Vagina (tissue), 2 donors: ENCODE data around the gene INPP5B. TPM values are rescaled to one million over a fixed set of nuclear protein-coding genes. Genes with fewer than 3 reads are reported as not detected.

Experiments
- DNase-seq, 2 donors: peaks; one replicate each; pipeline ENCODE4 v3.0.0-alpha.2; 2017; ENCODE audit errors: extremely low spot score in 2 of 2
- H3K27ac ChIP-seq: fragments of 200-600 bp; sonication (generic); one replicate; pipeline ENCODE4 v1.5.1; 2019
- H3K27me3 ChIP-seq: fragments of 200-600 bp; sonication (generic); one replicate; pipeline ENCODE4 v1.5.1; 2019
- H3K36me3 ChIP-seq, 2 donors: fragments of 200-600 bp; sonication (generic); one replicate each; pipeline ENCODE4 v1.5.1; 2017 to 2019
- H3K4me1 ChIP-seq: fragments of 200-600 bp; sonication (generic); one replicate; pipeline ENCODE4 v1.5.1; 2019
- H3K4me3 ChIP-seq, 2 donors: fragments of 200-600 bp; sonication (generic); 1 replicate in 1 of 2; 2 replicates in 1 of 2; pipeline ENCODE4 v1.5.1; 2016 to 2019
- H3K9me3 ChIP-seq: fragments of 200-600 bp; sonication (generic); one replicate; pipeline ENCODE4 v1.5.1; 2019
- POLR2A ChIP-seq, 2 donors: fragments of 450-650 bp; IDR thresholded peaks; one replicate each; pipeline ENCODE4 v1.6.1; 2017; ENCODE audit warnings: antibody characterized with exemption in 2 of 2, mild to moderate bottlenecking in 2 of 2, moderate library complexity in 2 of 2
- POLR2AphosphoS5 ChIP-seq, 2 donors: sonication (generic); formaldehyde crosslinking; IDR thresholded peaks; one replicate each; pipeline ENCODE4 v1.9.0; 2017; ENCODE audit warnings: antibody characterized with exemption in 2 of 2, mild to moderate bottlenecking in 2 of 2, low read depth in 1 of 2; ENCODE audit not compliant: insufficient read depth in 1 of 2
- intact Hi-C: fragments of 100-400 bp; cut with DNase I; formaldehyde crosslinking; loops from one replicate; pipeline ENCODE4 v1.15.1; 2023
- total RNA-seq: library from RNA; depleted of rRNA; stranded (reverse); fragments of >200 nt; gene quantifications from one replicate; pipeline ENCODE4 v1.2.3, GENCODE V29; 2016
- TF ChIP-seq, protein P1 (sequence below), 3 experiments: fragments of 450-650 bp in 2 of 3; fragments of 200-600 bp in 1 of 3; sonication (generic) in 1 of 3; IDR thresholded peaks; one replicate each; pipeline ENCODE4 v1.5.1; 2017 to 2019; ENCODE audit warnings: antibody characterized with exemption in 3 of 3, mild to moderate bottlenecking in 2 of 3, moderate library complexity in 2 of 3

The INPP5B gene
- total RNA-seq, 1 donor from 2014 or later, result 31.2 TPM

DNA sequence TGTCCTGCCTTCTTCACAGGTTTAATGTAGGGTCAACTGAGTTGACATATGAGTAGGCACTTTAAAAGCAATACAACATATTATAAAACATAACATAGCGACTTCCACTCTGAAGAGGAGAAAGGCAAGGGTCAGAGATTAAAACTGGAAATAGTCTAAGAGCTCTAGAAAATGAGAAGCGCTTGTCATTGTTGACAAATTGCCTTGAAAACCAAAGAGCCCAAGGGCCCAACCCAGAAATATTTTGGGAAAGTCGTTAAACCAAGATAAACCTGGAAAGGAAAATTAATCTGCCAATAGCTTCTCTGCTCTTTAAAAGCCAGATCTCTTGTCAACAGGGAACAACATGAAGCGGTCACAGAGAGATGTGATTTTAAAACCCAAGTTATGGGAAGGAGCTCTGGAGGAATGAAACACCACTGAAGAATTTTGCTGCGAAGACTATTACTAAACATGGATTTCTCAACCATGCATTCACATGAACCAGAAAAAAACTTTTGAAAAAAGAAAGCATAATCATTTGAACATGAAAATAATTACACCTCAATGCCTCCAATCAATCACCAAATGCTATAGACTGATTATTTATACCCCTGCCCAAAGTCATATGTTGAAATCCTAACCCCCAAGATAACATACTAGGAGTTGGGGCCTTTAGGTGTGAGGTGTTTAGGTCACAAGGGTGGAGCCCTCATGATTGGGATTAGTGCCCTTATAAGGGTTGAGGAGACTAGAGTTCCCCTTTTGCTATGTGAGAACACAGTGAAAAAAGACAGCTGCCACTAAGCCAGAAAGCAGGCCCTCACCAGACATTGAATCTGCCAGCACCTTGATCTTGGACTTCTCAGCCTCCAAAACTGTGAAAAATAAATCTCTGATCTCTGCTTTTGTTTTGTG lies 54.5 kb downstream of the INPP5B start:
- H3K27me3 ChIP-seq, result no peaks in the 10 kb centered on the region
- no peaks in the 10 kb centered on the region for H3K4me1 ChIP-seq
- no peak for DNase-seq
- H3K36me3 ChIP-seq, result peaks cover 0 to 27% of the 10 kb centered on the region in 2 donors
- intact Hi-C loops, result no loop called here
- no peak overlapping the region for H3K4me3 ChIP-seq
- no peaks in the 10 kb centered on the region for H3K9me3 ChIP-seq
- no peak overlapping the region for H3K27ac ChIP-seq
- TF ChIP-seq, protein P1, sequence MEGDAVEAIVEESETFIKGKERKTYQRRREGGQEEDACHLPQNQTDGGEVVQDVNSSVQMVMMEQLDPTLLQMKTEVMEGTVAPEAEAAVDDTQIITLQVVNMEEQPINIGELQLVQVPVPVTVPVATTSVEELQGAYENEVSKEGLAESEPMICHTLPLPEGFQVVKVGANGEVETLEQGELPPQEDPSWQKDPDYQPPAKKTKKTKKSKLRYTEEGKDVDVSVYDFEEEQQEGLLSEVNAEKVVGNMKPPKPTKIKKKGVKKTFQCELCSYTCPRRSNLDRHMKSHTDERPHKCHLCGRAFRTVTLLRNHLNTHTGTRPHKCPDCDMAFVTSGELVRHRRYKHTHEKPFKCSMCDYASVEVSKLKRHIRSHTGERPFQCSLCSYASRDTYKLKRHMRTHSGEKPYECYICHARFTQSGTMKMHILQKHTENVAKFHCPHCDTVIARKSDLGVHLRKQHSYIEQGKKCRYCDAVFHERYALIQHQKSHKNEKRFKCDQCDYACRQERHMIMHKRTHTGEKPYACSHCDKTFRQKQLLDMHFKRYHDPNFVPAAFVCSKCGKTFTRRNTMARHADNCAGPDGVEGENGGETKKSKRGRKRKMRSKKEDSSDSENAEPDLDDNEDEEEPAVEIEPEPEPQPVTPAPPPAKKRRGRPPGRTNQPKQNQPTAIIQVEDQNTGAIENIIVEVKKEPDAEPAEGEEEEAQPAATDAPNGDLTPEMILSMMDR (IDR thresholded peaks at IDR 0.05), result no peak
- TF ChIP-seq POLR2AphosphoS5 (IDR thresholded peaks at IDR 0.05; ENCODE audit: insufficient read depth in 1 of 2, low read depth in 1 of 2) (no peak), POLR2A (IDR thresholded peaks at IDR 0.05) (no peak)

DNA sequence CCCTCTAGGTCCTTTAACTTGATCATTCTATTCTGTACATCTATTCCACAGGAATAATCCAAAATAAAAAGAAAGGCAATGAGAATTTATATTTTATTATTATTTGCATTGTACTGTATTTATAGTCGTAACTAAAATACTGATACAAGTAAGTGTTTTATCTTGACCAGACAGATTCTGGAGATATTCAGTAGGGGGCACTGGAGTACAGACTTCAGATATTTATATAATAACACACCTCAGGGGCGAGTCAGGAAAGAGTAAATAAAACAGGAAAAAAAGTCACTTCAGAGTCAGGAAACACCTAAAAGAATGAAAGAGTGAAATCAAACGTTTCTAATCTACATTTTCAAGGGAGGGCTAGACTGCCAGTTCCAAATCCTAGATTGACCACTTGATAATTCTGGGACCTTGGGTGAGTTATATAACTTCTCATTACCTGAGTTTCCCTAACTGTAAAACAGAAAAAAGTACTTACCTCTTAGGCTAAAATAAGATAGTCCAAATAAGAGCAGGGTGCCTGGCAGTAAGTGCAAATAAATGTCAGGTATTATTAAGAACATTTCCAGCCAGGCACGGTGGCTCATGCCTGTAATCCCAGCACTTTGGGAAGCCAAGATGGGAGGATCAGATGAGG lies 56.4 kb downstream of the INPP5B start:
- Histone ChIP-seq H3K27ac (no peak overlapping the region), H3K36me3 (peaks cover 0 to 45% of the 10 kb centered on the region in 2 donors)
- no peak for DNase-seq

DNA sequence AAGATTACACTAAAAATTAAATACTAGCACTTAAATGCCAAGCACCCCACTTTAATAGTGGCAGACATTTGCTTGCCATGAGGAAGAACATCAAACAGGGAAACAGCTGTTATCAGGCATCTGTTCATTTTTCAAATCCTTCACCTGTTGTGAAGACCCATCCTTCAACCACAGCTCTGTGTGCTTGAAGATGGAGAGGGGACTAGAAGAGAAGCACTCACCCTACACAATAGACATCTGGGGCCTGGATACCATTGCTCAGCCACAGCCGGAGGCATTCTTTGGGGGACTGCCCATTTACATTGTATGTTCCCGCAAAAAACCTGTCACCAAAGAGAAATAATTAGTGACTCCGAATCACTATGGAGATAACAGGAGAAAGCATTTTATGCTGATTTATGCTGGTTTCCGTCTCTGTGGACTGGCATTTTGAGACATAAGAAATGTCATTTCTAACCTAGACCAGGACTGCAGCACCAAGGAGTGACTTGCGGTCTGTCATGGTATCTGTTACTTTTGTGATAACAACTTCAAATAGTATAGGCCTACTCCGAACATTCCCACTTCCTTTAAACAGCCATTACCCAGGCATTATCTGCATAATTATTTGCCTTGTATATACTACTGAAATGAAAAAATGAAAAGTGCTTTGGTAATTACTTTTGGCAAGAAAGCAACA lies 58.7 kb downstream of the INPP5B start:
- intact Hi-C loops, result no loop called here
- Histone ChIP-seq H3K9me3 (no peaks in the 10 kb centered on the region), H3K4me3 (no peak overlapping the region), H3K4me1 (no peaks in the 10 kb centered on the region), H3K27me3 (no peaks in the 10 kb centered on the region), H3K27ac (no peak overlapping the region), H3K36me3 (peaks cover 0 to 63% of the 10 kb centered on the region in 2 donors)
- DNase-seq, result no peak
- no peak for TF ChIP-seq POLR2AphosphoS5 (IDR thresholded peaks at IDR 0.05; ENCODE audit: insufficient read depth in 1 of 2, low read depth in 1 of 2)
- TF ChIP-seq, protein P1 (IDR thresholded peaks at IDR 0.05), result no peak
- no peak for TF ChIP-seq POLR2A (IDR thresholded peaks at IDR 0.05)

More for the DNA sequence above, 56.4 kb downstream of the INPP5B start:
- TF ChIP-seq POLR2A (IDR thresholded peaks at IDR 0.05) (no peak), POLR2AphosphoS5 (IDR thresholded peaks at IDR 0.05; ENCODE audit: insufficient read depth in 1 of 2, low read depth in 1 of 2) (no peak)
- TF ChIP-seq, protein P1 (IDR thresholded peaks at IDR 0.05), result peak in 1 of 3 experiments; percentile 26
- Histone ChIP-seq H3K4me1 (no peaks in the 10 kb centered on the region), H3K27me3 (no peaks in the 10 kb centered on the region), H3K4me3 (no peak overlapping the region), H3K9me3 (no peaks in the 10 kb centered on the region)
- intact Hi-C loops, result no loop called here

- peaks cover 0 to 91% of the 10 kb centered on the region in 2 donors for H3K36me3 ChIP-seq
- TF ChIP-seq POLR2AphosphoS5 (IDR thresholded peaks at IDR 0.05; ENCODE audit: insufficient read depth in 1 of 2, low read depth in 1 of 2) (no peak), POLR2A (IDR thresholded peaks at IDR 0.05) (no peak)
- TF ChIP-seq, protein P1 (IDR thresholded peaks at IDR 0.05), result no peak
- H3K27me3 ChIP-seq, result no peaks in the 10 kb centered on the region
- no peaks in the 10 kb centered on the region for H3K9me3 ChIP-seq
- no peak for DNase-seq
- H3K4me3 ChIP-seq, result no peak overlapping the region
- no peaks in the 10 kb centered on the region for H3K4me1 ChIP-seq
- intact Hi-C loops, result no loop called here
- H3K27ac ChIP-seq, result no peak overlapping the region
Observed at GRCh38 chr1:37884145-37884544, 62.7 kb downstream of the INPP5B start.
